Natural killer cell (primary cell): Measurements from ENCODE around the gene PGLYRP1. TPM values are rescaled to one million over a fixed set of nuclear protein-coding genes. Genes with fewer than 3 reads are reported as not detected.

Experiments used
- ATAC-seq, 3 donors: fragments of 150-1000 bp in 2 of 3; fragments of 200-7000 bp in 1 of 3; cut with Tn5 transposase; 1 replicate in 1 of 3; 2 replicates in 2 of 3; pipeline ENCODE4 v1.10.0; 2021; ENCODE audit warnings: mild to moderate bottlenecking in 2 of 3, moderate library complexity in 2 of 3
- DNase-seq, 2 donors: peaks; one replicate each; pipeline versions ENCODE4 v3.0.0 to v3.0.0-alpha.2; 2013 to 2021; ENCODE audit warnings: mixed read lengths in 1 of 2
- H3K27ac ChIP-seq: one replicate; pipeline ENCODE4 v1.5.1; 2013; ENCODE audit warnings: mild to moderate bottlenecking, low read length
- H3K27me3 ChIP-seq: one replicate; pipeline ENCODE4 v1.6.1; 2013; ENCODE audit warnings: low read length; ENCODE audit not compliant: control insufficient read depth, insufficient read depth
- H3K36me3 ChIP-seq: one replicate; pipeline ENCODE4 v1.6.1; 2013; ENCODE audit warnings: low read length; ENCODE audit not compliant: control insufficient read depth, insufficient read depth
- H3K4me1 ChIP-seq: one replicate; pipeline ENCODE4 v1.6.1; 2013; ENCODE audit warnings: low read length; ENCODE audit not compliant: control insufficient read depth, insufficient read depth
- H3K4me3 ChIP-seq: one replicate; pipeline ENCODE4 v1.5.1; 2013; ENCODE audit warnings: low read length
- H3K9me3 ChIP-seq: one replicate; pipeline ENCODE4 v1.6.1; 2013; ENCODE audit warnings: low read length; ENCODE audit not compliant: control insufficient read depth, insufficient read depth
- H3K27ac Mint-ChIP-seq, 2 donors: one replicate each; pipeline ENCODE4 v1.8.0; 2022; ENCODE audit warnings: mild to moderate bottlenecking in 2 of 2, mixed read lengths in 2 of 2, moderate library complexity in 1 of 2
- H3K27me3 Mint-ChIP-seq, 2 donors: one replicate each; pipeline ENCODE4 v1.8.0; 2022; ENCODE audit warnings: low read depth in 2 of 2, mixed read lengths in 2 of 2
- H3K36me3 Mint-ChIP-seq: one replicate; pipeline ENCODE4 v1.8.0; 2022; ENCODE audit warnings: mixed read lengths
- H3K4me1 Mint-ChIP-seq, 2 donors: one replicate each; pipeline ENCODE4 v1.8.0; 2022; ENCODE audit warnings: mixed read lengths in 2 of 2
- H3K4me3 Mint-ChIP-seq: one replicate; pipeline ENCODE4 v1.8.0; 2022; ENCODE audit warnings: mild to moderate bottlenecking, moderate library complexity, mixed read lengths
- H3K9me3 Mint-ChIP-seq, 2 donors: one replicate each; pipeline ENCODE4 v1.8.0; 2022; ENCODE audit warnings: mixed read lengths in 2 of 2
- WGBS: methylation state at CpG from one replicate; pipeline ENCODE4 v1.1.7; 2013; ENCODE audit warnings: missing lambda C conversion rate; ENCODE audit not compliant: insufficient coverage; 5-methylcytosine and 5-hydroxymethylcytosine counted together
- intact Hi-C: fragments of 100-400 bp; cut with micrococcal nuclease; formaldehyde crosslinking; loops from one replicate; pipeline ENCODE4 v1.14.2; 2022
- total RNA-seq, 4 donors: library from RNA; stranded (reverse); fragments of 120-200 nt in 1 of 4; gene quantifications; one replicate each; pipeline versions ENCODE4 v1.2.3 to v1.2.4, GENCODE V29; 2013 to 2022
- TF ChIP-seq, protein P1 (sequence below): fragments of 200-600 bp; IDR thresholded peaks from one replicate; pipeline ENCODE4 v1.8.0; 2022; ENCODE audit warnings: antibody characterized with exemption

Gene PGLYRP1
- total RNA-seq, 3 donors from 2014 or later (not counting 1 experiment from before 2014, with no cell fraction given) = 0.55 TPM; not detected in 2

DNA sequence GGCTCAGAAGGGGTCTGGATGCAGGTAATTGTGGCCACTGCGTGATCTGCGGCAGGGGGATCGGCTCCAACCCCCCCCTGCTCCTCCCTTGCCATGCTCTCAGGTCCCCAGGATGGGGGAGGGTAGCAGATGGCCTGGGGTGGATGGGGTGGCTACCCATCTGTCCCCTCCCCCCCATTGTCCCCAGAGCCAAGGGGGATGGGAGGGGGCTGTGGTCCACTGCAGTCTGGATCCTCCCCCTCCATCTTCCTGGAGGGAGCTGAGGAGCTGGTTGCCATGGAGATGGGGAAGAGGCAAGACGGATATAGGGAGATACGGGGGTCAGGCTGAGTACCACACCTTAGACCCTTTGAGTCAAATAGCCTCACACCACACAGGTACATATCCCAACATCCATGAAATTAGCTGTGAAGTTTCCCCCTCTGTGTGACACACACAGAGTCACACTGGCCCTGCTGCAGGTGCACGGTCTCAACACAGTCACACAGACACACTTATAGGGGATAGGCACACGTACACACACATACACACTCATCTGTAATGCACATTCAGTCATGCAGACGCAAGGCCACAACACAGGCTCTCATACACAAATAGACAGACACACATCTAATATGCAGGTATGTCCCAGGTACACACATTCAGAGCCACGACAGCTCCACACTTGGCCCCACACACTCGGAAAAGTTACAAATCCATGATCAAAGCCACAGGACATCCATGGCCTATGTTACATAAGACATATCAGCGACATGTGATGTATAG is 47.4 kb downstream of the PGLYRP1 start:
- Histone ChIP-seq H3K9me3 (peaks cover 3% of the 10 kb centered on the region), H3K27me3 (peaks cover 38% of the 10 kb centered on the region), H3K4me1 (peaks cover 25% of the 10 kb centered on the region), H3K36me3 (no peaks in the 10 kb centered on the region), H3K4me3 (no peak overlapping the region), H3K27ac (no peak overlapping the region)
- Mint-ChIP-seq H3K27me3 (peaks cover 45 to 50% of the 10 kb centered on the region in 2 donors), H3K36me3 (no peaks in the 10 kb centered on the region), H3K9me3 (no peaks in the 10 kb centered on the region), H3K4me1 (peaks cover 8 to 17% of the 10 kb centered on the region in 2 donors), H3K27ac (no peak overlapping the region), H3K4me3 (no peak overlapping the region)
- WGBS = 90% methylated on average over 6 of the region's 11 CpGs
- TF ChIP-seq, protein P1, sequence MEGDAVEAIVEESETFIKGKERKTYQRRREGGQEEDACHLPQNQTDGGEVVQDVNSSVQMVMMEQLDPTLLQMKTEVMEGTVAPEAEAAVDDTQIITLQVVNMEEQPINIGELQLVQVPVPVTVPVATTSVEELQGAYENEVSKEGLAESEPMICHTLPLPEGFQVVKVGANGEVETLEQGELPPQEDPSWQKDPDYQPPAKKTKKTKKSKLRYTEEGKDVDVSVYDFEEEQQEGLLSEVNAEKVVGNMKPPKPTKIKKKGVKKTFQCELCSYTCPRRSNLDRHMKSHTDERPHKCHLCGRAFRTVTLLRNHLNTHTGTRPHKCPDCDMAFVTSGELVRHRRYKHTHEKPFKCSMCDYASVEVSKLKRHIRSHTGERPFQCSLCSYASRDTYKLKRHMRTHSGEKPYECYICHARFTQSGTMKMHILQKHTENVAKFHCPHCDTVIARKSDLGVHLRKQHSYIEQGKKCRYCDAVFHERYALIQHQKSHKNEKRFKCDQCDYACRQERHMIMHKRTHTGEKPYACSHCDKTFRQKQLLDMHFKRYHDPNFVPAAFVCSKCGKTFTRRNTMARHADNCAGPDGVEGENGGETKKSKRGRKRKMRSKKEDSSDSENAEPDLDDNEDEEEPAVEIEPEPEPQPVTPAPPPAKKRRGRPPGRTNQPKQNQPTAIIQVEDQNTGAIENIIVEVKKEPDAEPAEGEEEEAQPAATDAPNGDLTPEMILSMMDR = no peak
- DNase-seq (no peak), ATAC-seq (no peak)
- intact Hi-C loops = no loop called here

DNA sequence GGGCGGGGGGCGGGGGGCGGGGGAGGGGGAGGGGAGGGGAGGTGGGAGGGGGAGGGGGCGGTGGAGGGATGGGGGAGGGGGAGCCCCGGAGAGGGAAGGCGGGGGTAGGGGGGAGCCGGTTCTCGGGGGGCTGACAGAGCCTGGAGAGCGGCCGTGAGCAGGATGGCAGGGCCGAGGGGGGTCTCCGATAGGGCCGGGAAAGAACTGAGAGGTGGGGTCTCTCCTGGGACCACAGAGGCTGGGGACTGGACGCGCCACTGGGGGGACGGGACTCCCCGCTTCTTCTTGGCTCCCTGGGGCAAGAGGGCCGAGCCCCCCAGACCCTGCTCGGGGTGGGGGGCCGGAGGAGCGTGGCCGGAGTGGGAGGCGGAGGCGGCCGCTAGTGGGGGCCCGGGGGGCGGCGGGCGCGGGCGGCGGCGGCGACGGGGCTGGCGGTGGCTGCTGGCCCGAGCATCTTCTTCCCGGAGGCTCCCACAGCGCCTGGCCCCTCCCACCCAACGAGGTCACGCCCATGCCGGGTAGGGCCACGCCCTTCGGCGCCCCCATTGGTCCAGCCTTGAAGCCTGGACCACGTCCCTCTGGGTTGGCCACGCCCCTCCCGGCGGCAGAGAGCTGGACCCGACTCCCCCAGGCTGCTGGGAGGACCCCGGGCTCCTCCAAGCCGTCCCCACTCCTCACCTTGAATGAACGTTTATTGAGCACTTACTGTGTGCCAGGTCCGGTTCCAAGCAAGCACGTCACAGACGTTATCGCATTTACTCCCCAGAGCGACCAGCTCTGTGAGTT is 49.1 kb downstream of the PGLYRP1 start, which contains the start of gene NOVA2:
Gene NOVA2, minus strand, starts transcription at position 313 of the 786 bp plus-strand sequence. CDS start 514 bp downstream, outside the sequence.
- ATAC-seq = peak in 2 of 3 donors; percentile 41 to 63
- peak within 1 kb of the TSS in 1 of 2 donors; percentile 31 for H3K27ac Mint-ChIP-seq
- peaks cover 42% of the 10 kb centered on the region for H3K27me3 ChIP-seq

DNA sequence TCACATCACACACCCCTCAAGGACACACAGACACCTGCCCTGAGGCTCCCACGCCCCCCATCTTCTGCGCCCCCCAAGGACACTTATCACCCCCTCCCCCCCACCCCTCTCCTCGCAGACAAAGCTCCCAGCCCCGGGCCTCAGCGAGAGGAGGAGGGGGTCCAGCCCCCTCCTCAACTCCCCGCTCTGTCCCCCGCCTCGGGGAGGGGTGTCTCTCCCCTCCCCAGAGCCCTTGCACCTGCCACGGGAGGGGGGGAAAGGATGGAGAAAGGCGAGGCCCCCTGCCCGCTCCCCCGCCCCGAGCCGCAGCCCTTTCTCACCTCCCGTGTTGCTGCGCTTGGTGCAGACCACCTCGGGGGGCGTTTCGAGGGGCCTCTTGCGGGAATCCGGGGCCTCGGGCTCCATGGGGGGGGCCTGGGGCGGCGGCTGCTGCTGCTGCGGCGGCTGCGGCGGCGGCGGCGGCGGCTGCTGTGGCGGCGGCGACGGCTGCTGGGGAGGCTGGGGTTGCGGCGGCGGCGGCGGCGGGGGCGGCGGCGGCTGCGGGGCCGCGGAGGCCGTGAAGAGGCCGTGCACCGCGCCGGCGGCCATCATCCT is 49.8 kb downstream of the PGLYRP1 start:
- H3K9me3 Mint-ChIP-seq = no peaks in the 10 kb centered on the region
- no peaks in the 10 kb centered on the region for H3K36me3 Mint-ChIP-seq
- no peaks in the 10 kb centered on the region for H3K36me3 ChIP-seq
- peaks cover 25% of the 10 kb centered on the region for H3K4me1 ChIP-seq
- peaks cover 8 to 17% of the 10 kb centered on the region in 2 donors for H3K4me1 Mint-ChIP-seq
- DNase-seq (no peak), ATAC-seq (no peak)
- TF ChIP-seq, protein P1 = no peak
- WGBS = 2% methylated on average over 32 of the region's 54 CpGs
- H3K27ac Mint-ChIP-seq = peak overlapping the region in 1 of 2 donors; percentile 31
- peaks cover 3% of the 10 kb centered on the region for H3K9me3 ChIP-seq
- no peak overlapping the region for H3K4me3 ChIP-seq
- H3K4me3 Mint-ChIP-seq = peak overlapping the region; percentile 49
- no peak overlapping the region for H3K27ac ChIP-seq
- H3K27me3 ChIP-seq = peaks cover 42% of the 10 kb centered on the region
- intact Hi-C loops = no loop called here
- peaks cover 64 to 68% of the 10 kb centered on the region in 2 donors for H3K27me3 Mint-ChIP-seq

More for the DNA sequence above, 49.1 kb downstream of the PGLYRP1 start, which contains the start of gene NOVA2:
- Mint-ChIP-seq H3K9me3 (no peaks in the 10 kb centered on the region), H3K4me1 (peaks cover 8 to 17% of the 10 kb centered on the region in 2 donors), H3K36me3 (no peaks in the 10 kb centered on the region), H3K4me3 (peak within 1 kb of the TSS; percentile 49), H3K27me3 (peaks cover 60 to 61% of the 10 kb centered on the region in 2 donors)
- intact Hi-C loops = no loop called here
- peaks cover 25% of the 10 kb centered on the region for H3K4me1 ChIP-seq
- DNase-seq = peak in 1 of 2 donors; percentile 42
- H3K27ac ChIP-seq = no peak within 1 kb of the TSS
- 8% methylated on average over 54 of the region's 58 CpGs for WGBS
- H3K4me3 ChIP-seq = no peak within 1 kb of the TSS
- H3K9me3 ChIP-seq = peaks cover 3% of the 10 kb centered on the region
- no peaks in the 10 kb centered on the region for H3K36me3 ChIP-seq
- TF ChIP-seq, protein P1 = no peak
